HUES6 (cell line): ENCODE measurements around the gene IGF1R.

Experiments used
- H3K27ac ChIP-seq: 2 replicates; pipeline ENCODE4 v1.7.0; 2013; ENCODE audit warnings: low read depth, mild to moderate bottlenecking, low read length, inconsistent platforms
- H3K27me3 ChIP-seq: 2 replicates; pipeline ENCODE4 v1.6.1; 2013; ENCODE audit warnings: low read length; ENCODE audit not compliant: control insufficient read depth, insufficient read depth
- H3K36me3 ChIP-seq: 2 replicates; pipeline ENCODE4 v1.6.1; 2013; ENCODE audit warnings: low read length; ENCODE audit not compliant: control insufficient read depth, insufficient read depth
- H3K4me1 ChIP-seq: 2 replicates; pipeline ENCODE4 v1.6.1; 2013; ENCODE audit warnings: low read length; ENCODE audit not compliant: control insufficient read depth, insufficient read depth
- H3K4me3 ChIP-seq: 2 replicates; pipeline ENCODE4 v1.5.1; 2013; ENCODE audit warnings: low read depth, low read length
- H3K9ac ChIP-seq: one replicate; pipeline ENCODE4 v1.6.1; 2013; ENCODE audit warnings: mild to moderate bottlenecking, low read length
- H3K9me3 ChIP-seq: 2 replicates; pipeline ENCODE4 v1.6.1; 2013; ENCODE audit warnings: low read depth, low read length; ENCODE audit not compliant: control insufficient read depth, insufficient read depth

IGF1R gene

GRCh38 chr15:98970799-98971198 lies 322.5 kb downstream of the IGF1R start:
- Histone ChIP-seq H3K9ac (no peak overlapping the region), H3K36me3 (no peaks in the 10 kb centered on the region), H3K4me3 (no peak overlapping the region), H3K4me1 (no peaks in the 10 kb centered on the region), H3K27ac (no peak overlapping the region), H3K27me3 (no peaks in the 10 kb centered on the region), H3K9me3 (no peaks in the 10 kb centered on the region)

- no peak overlapping the region for H3K9ac ChIP-seq
- H3K4me1 ChIP-seq: no peaks in the 10 kb centered on the region
- no peak overlapping the region for H3K4me3 ChIP-seq
- no peaks in the 10 kb centered on the region for H3K36me3 ChIP-seq
- no peaks in the 10 kb centered on the region for H3K27me3 ChIP-seq
- H3K9me3 ChIP-seq: no peaks in the 10 kb centered on the region
- no peak overlapping the region for H3K27ac ChIP-seq
Measured at GRCh38 chr15:98976500-98976899, 328.2 kb downstream of the IGF1R start.

GRCh38 chr15:98977441-98977840 lies 329.1 kb downstream of the IGF1R start:
- no peak overlapping the region for H3K4me3 ChIP-seq
- no peaks in the 10 kb centered on the region for H3K27me3 ChIP-seq
- no peaks in the 10 kb centered on the region for H3K9me3 ChIP-seq
- no peak overlapping the region for H3K27ac ChIP-seq
- no peaks in the 10 kb centered on the region for H3K4me1 ChIP-seq
- H3K36me3 ChIP-seq: no peaks in the 10 kb centered on the region
- H3K9ac ChIP-seq: no peak overlapping the region

GRCh38 chr15:98978153-98978552 lies 329.8 kb downstream of the IGF1R start:
- no peak overlapping the region for H3K4me3 ChIP-seq
- no peak overlapping the region for H3K9ac ChIP-seq
- H3K36me3 ChIP-seq: no peaks in the 10 kb centered on the region
- no peaks in the 10 kb centered on the region for H3K9me3 ChIP-seq
- no peaks in the 10 kb centered on the region for H3K27me3 ChIP-seq
- no peak overlapping the region for H3K27ac ChIP-seq
- no peaks in the 10 kb centered on the region for H3K4me1 ChIP-seq

- H3K4me3 ChIP-seq: no peak overlapping the region
- no peak overlapping the region for H3K9ac ChIP-seq
- no peaks in the 10 kb centered on the region for H3K4me1 ChIP-seq
- no peaks in the 10 kb centered on the region for H3K27me3 ChIP-seq
- H3K27ac ChIP-seq: no peak overlapping the region
- no peaks in the 10 kb centered on the region for H3K36me3 ChIP-seq
- H3K9me3 ChIP-seq: peaks cover 5% of the 10 kb centered on the region; the same call in 1 of the 2 replicates
Measured at GRCh38 chr15:98980899-98981228, 332.5 kb downstream of the IGF1R start.

- no peaks in the 10 kb centered on the region for H3K4me1 ChIP-seq
- H3K9ac ChIP-seq: no peak overlapping the region
- no peaks in the 10 kb centered on the region for H3K36me3 ChIP-seq
- peaks cover 14% of the 10 kb centered on the region for H3K9me3 ChIP-seq
- H3K27me3 ChIP-seq: no peaks in the 10 kb centered on the region
- H3K27ac ChIP-seq: no peak overlapping the region
- no peak overlapping the region for H3K4me3 ChIP-seq
Measured at GRCh38 chr15:98981851-98982722, 333.7 kb downstream of the IGF1R start.

- no peaks in the 10 kb centered on the region for H3K27me3 ChIP-seq
- H3K9ac ChIP-seq: no peak overlapping the region
- H3K4me1 ChIP-seq: no peaks in the 10 kb centered on the region
- H3K9me3 ChIP-seq: peaks cover 14% of the 10 kb centered on the region
- no peak overlapping the region for H3K27ac ChIP-seq
- H3K4me3 ChIP-seq: no peak overlapping the region
- no peaks in the 10 kb centered on the region for H3K36me3 ChIP-seq
Measured at GRCh38 chr15:98983334-98983733, 335.0 kb downstream of the IGF1R start.

- Histone ChIP-seq H3K27ac (no peak overlapping the region), H3K36me3 (no peaks in the 10 kb centered on the region), H3K4me3 (no peak overlapping the region), H3K9me3 (peaks cover 14% of the 10 kb centered on the region), H3K27me3 (no peaks in the 10 kb centered on the region), H3K4me1 (no peaks in the 10 kb centered on the region), H3K9ac (no peak overlapping the region)
Measured at GRCh38 chr15:98986281-98986680, 337.9 kb downstream of the IGF1R start.

GRCh38 chr15:98994892-98995291 lies 346.6 kb downstream of the IGF1R start:
- no peaks in the 10 kb centered on the region for H3K36me3 ChIP-seq
- H3K4me3 ChIP-seq: no peak overlapping the region
- no peaks in the 10 kb centered on the region for H3K27me3 ChIP-seq
- no peak overlapping the region for H3K9ac ChIP-seq
- no peak overlapping the region for H3K27ac ChIP-seq
- H3K9me3 ChIP-seq: no peaks in the 10 kb centered on the region; the same call in 1 of the 2 replicates
- no peaks in the 10 kb centered on the region for H3K4me1 ChIP-seq

GRCh38 chr15:98996169-98996568 lies 347.8 kb downstream of the IGF1R start:
- Histone ChIP-seq H3K9me3 (no peaks in the 10 kb centered on the region; the same call in 1 of the 2 replicates), H3K27ac (no peak overlapping the region), H3K4me1 (no peaks in the 10 kb centered on the region), H3K27me3 (no peaks in the 10 kb centered on the region), H3K36me3 (no peaks in the 10 kb centered on the region), H3K9ac (no peak overlapping the region), H3K4me3 (no peak overlapping the region)

GRCh38 chr15:98996624-98997023 lies 348.3 kb downstream of the IGF1R start:
- H3K27ac ChIP-seq: no peak overlapping the region
- no peaks in the 10 kb centered on the region for H3K4me1 ChIP-seq
- no peak overlapping the region for H3K9ac ChIP-seq
- H3K4me3 ChIP-seq: no peak overlapping the region
- H3K36me3 ChIP-seq: no peaks in the 10 kb centered on the region
- no peaks in the 10 kb centered on the region; the same call in 1 of the 2 replicates for H3K9me3 ChIP-seq
- no peaks in the 10 kb centered on the region for H3K27me3 ChIP-seq
